ENCODE results near the gene HIRA. TPM values are rescaled to one million over a fixed set of nuclear protein-coding genes. Genes with fewer than 3 reads are reported as not detected.

Gene HIRA, protein sequence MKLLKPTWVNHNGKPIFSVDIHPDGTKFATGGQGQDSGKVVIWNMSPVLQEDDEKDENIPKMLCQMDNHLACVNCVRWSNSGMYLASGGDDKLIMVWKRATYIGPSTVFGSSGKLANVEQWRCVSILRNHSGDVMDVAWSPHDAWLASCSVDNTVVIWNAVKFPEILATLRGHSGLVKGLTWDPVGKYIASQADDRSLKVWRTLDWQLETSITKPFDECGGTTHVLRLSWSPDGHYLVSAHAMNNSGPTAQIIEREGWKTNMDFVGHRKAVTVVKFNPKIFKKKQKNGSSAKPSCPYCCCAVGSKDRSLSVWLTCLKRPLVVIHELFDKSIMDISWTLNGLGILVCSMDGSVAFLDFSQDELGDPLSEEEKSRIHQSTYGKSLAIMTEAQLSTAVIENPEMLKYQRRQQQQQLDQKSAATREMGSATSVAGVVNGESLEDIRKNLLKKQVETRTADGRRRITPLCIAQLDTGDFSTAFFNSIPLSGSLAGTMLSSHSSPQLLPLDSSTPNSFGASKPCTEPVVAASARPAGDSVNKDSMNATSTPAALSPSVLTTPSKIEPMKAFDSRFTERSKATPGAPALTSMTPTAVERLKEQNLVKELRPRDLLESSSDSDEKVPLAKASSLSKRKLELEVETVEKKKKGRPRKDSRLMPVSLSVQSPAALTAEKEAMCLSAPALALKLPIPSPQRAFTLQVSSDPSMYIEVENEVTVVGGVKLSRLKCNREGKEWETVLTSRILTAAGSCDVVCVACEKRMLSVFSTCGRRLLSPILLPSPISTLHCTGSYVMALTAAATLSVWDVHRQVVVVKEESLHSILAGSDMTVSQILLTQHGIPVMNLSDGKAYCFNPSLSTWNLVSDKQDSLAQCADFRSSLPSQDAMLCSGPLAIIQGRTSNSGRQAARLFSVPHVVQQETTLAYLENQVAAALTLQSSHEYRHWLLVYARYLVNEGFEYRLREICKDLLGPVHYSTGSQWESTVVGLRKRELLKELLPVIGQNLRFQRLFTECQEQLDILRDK
- 10 to 100 TPM in 2 of 3 donors, 1 to 10 TPM in 1; 8.2 to 17.6 (median 16.2) TPM for polyA plus RNA-seq

DNA sequence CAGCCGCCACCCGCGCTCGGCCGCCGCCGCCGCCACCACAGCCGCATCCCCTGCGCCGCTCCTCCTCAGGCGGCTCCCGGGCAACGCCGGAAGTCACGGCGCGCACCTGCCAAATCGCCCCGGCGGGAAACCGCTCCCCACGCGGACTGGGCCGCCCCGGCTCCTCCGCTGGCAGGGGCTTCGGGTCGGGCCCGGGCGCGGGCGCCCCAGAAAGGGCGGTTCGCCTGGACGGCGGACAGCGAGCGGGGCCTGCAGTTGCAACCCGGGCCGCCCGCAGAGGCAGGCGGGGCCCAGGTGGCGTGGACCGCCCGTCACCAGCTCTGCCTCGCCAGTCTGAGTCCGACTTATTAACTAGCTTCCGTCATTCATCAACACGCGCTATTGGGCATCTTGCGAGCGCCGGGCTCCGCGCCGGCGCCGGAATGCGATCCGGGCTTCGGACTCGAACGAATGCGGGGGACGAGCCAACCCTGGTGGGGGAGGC, at the start of gene HIRA:
TSS of gene HIRA (minus strand) at position 85 of the 484 bp plus-strand sequence. CDS start 257 bp downstream, outside the sequence.
- peak within 1 kb of the TSS; percentile 30 for H3K27ac ChIP-seq (ENCODE audit: low read depth, low read length)
- 0 to 1% (median 0%) methylated on average over 51 to 66 of the region's 66 CpGs for WGBS, 3 donors

DNA sequence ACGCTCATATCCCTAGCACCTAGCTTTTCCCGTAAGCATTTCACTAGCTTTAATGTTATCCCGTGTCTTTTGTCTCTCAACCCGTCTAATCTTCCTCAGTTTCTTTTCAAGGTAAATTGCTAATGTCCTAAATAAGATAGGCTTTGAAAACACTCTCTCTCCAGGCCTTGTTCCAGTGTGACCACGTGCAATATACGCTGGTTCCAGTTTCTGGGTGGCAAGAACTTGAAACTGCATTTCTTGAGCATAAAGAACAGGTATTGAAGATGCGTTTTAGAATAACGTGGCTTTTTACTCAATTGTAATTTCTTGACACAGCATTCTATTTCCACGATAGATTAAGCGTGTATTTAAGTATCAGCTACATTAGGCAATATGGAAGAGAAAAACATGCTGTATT, 49.3 kb upstream of the HIRA start:
- no peak overlapping the region for H3K27ac ChIP-seq (ENCODE audit: low read depth, low read length)
- 64 to 74% (median 66%) methylated on average over 10 of the region's 10 CpGs for WGBS, 3 donors

DNA sequence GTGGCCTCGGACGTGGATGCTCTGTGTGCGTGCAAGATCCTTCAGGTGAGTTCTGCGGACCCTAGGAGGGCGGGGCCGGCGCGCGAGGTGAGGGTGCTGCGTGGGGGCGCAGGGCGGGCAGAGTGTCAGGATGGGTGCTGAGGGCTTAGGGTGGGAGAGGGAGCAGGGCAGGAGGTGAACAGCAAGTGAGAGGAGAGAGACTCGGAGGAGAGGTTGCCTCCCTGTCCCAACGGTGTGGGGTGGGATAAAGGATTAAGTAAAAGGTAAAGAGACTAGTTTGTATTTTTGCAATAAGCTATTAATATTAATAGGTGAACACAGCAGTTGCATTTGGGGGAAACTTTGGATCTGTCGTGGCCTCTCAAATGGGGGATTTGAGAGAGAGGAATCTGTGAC, 48.6 kb upstream of the HIRA start:
- H3K27ac ChIP-seq (ENCODE audit: low read depth, low read length): no peak overlapping the region
- WGBS, 3 donors: 0 to 1% (median 1%) methylated on average over 15 of the region's 15 CpGs

DNA sequence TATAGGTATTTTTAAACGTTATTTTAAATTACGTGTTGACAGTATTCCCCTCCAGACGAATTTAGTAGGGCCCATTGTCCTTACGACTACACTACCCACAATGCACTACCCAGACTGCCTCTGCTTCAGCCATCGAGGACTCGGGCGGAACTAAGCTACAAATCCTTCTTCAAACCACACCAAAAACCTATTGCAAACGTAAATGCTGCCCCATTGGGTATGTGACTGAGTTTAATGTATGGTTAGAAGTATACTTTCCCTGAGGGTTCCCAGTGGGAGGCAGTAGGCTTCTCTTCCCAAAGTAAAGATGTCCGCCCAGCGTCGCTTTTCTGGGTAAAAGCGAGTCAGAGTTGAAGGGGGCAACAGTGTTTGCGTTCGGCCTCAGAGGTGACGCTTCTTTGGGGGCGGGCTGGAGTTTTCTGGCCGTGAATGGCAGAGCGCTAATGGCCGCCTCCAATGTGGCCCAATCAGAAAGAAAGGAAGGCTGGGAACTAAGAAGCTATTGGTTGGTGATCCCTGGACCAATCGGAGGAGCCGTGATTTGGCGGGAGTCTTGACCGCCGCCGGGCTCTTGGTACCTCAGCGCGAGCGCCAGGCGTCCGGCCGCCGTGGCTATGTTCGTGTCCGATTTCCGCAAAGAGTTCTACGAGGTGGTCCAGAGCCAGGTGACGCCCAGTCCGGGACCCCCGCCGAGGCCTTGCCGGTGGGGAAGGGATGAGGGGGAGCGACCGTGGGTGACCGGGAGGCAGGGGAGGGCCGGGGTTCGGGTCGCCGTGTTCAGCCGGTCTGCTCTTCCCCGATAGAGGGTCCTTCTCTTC, 48.0 kb upstream of the HIRA start, which contains the start of gene CDC45:
TSS of gene CDC45 (plus strand) at position 566 of the 818 bp plus-strand sequence. CDS start at position 615, 49 bp downstream.
- H3K27ac ChIP-seq (ENCODE audit: low read depth, low read length): peak within 1 kb of the TSS; percentile 98
- 0 to 1% (median 0%) methylated on average over 49 to 50 of the region's 50 CpGs for WGBS, 3 donors

DNA sequence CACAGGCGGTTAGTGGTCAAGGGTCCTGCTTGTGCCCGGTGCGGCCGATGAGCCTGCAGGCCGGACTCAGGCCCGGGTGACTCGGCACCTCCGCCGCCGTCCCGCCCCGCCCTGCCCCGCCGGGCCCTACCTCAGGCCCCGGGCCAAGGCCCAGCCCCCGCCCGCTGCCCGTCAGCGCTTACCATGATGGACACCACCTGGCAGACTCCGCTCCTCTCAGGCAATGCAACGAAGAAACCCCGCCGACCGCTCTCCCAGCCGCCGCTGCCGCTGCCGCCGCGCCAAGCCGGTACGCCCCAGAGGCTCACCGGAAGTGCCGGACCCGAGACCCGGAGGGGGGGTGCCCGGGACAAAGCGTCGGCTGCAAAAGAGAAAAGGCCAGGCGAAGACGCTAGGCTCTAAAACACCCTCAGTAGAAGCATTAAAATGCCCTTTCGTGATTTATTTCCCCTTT, 47.4 kb upstream of the HIRA start, which contains the start of gene UFD1:
TSS of gene UFD1 (minus strand) at position 293 of the 454 bp plus-strand sequence. CDS start at position 185, 108 bp downstream.
- 0 to 1% (median 0%) methylated on average over 38 to 42 of the region's 42 CpGs for WGBS, 3 donors
- H3K27ac ChIP-seq (ENCODE audit: low read depth, low read length): peak within 1 kb of the TSS; percentile 98

DNA sequence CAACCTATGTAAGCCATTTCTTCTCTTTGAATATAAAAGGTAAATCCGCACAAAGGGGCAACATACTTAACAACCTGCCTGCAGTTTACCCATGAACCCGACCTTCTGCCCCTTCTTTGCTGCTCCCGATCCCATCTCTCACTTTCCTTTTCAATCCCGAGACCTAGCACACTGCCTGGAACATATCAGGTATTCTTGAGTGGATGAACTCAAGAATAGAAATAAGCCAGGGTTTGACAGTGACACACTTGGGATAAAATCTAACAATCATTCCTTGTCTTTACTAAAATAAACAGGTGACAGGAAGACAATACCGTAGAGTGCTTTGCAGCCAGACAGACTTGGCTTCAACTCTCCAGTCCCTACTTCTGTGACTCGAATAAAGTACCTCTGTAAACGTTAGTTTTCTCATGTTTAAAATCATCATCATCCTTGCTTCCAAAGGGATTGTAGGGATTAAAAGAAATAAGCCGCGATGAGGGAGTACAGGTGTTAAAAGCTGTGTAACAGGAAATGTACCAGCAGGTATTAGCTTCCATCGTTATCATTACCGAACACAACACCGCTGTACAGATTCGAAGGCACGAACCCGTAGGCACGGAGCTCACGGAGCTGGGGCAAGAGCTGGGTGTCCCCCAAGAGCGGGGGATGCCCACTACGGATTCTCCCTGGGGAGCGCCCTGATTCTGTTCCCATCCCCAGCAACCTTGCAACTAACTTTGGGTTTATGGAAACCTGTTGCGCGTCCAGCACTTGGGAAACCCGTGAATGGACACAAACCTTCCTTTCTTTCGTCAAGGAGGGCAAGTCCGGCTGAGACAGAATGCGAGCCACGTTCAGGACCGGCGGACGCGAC, 46.7 kb upstream of the HIRA start:
- WGBS, 3 donors: 1 to 2% (median 1%) methylated on average over 30 to 31 of the region's 31 CpGs
- H3K27ac ChIP-seq (ENCODE audit: low read depth, low read length): no peak overlapping the region

DNA sequence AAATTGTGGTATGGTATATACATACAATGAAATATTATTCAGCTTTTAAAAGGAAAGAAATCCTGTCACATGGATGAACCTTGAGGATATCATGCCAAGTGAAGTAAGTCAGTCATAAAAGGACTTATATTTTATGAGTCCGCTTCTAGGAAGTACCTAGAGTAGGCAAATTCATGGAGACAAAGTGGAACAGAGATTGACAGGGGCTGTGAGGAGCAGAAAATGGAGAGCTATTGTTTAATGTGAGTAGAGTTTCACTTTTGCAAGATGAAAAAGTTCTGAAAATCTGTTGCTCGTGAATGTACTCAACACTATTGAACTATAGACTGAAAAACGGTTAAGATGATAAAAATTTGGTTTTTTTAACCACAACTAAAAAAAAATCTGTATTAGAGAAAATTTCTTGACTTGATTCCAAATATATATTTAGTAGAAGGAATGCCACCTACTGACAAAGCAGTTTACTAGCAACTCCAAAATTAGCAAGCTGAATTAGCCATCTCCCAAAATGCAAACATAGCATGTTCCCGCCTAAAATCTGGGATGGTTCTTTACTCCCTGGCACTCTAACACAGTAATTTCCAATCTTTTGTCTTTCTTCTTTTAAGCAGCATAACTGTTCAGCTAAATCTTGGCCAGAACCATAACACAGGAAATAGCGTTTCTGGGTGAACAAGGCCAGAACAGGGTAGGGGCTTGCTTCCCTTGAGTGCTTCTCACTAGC, 46.0 kb upstream of the HIRA start:
- 19 to 26% (median 22%) methylated on average over 5 of the region's 5 CpGs for WGBS, 3 donors
- no peak overlapping the region for H3K27ac ChIP-seq (ENCODE audit: low read depth, low read length)

DNA sequence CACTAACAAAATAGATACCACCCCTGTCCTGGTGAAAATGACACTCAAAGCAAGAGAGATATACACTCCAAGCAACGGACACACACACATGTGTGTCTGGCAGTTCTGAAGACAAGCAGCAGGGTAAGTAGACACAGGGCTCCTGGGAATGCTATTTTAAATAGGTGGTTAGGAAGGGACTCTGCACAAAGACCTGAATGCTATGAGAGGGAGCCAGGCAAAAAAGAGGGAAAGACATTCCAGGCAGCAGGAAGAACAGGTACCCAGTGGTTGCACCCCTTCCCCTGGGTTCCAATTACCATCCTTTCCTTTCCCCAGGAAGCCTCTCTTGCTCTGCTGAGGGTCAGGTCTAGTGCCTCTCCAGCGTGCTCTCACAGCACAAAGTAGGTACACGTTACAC, 44.5 kb upstream of the HIRA start:
- H3K27ac ChIP-seq (ENCODE audit: low read depth, low read length): no peak overlapping the region
- 73 to 77% (median 74%) methylated on average over 3 of the region's 3 CpGs for WGBS, 3 donors

DNA sequence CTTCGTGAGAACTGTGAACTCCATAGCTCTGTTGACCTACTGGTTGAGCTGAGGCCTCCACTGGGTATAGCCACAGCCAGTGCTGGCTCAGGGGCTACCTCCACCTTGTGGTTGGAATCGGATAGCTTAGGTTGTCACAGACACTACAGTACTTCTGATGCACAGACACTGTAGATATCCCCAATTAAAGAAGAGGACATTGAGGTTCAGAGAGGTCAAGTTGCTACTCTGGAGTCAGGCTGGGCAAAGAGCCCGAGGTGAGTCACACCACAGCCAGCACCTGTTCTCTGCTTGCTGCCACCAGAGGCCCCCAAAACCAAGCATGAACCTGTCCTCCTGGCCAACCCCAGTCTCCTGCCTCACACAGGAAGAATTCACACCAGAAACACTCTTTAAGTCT, 42.0 kb upstream of the HIRA start:
- 74 to 89% (median 82%) methylated on average over 3 of the region's 3 CpGs for WGBS, 3 donors
- H3K27ac ChIP-seq (ENCODE audit: low read depth, low read length): no peak overlapping the region

DNA sequence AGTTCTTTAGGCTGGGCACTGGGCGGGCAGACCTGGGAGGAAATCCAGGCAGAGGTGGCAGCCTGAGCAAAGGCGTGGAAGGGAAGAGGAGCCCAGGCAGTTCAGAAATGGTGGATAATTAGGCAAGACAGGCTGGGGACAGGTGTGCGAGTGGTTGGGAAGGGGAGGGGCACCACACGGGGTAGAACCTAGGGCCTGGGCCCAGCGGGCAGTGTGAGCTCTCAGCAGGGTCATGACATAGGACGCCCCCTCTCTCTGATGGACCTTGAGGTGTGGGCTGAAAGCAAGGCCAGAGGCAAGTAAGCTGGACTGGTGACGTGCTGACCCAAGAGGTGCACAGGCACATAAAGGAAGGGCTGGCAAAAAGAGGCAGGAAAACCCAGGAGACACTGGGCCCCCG, 40.7 kb upstream of the HIRA start:
- 90 to 95% (median 91%) methylated on average over 8 of the region's 8 CpGs for WGBS, 3 donors
- H3K27ac ChIP-seq (ENCODE audit: low read depth, low read length): no peak overlapping the region

DNA sequence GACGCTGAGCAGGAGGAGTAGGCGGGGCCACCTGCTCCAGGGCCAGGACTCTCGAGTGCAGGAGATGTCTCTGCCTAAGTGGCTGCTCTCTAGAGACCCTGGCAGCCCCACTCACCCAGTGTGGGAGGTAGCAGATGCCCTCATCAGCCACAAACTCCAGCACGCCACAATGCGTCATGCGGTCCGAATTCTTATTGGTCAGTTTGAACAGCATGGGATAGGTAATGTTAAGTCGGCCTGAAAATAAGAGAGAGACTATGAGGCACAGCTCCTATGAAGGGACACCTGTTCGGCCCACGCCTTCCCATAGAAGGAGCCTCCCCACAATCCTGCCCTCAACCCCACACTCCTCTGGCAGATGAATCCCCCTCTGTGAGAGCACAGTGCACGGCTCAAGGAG, 40.0 kb upstream of the HIRA start:
- 89 to 94% (median 93%) methylated on average over 11 of the region's 11 CpGs for WGBS, 3 donors
- no peak overlapping the region for H3K27ac ChIP-seq (ENCODE audit: low read depth, low read length)

DNA sequence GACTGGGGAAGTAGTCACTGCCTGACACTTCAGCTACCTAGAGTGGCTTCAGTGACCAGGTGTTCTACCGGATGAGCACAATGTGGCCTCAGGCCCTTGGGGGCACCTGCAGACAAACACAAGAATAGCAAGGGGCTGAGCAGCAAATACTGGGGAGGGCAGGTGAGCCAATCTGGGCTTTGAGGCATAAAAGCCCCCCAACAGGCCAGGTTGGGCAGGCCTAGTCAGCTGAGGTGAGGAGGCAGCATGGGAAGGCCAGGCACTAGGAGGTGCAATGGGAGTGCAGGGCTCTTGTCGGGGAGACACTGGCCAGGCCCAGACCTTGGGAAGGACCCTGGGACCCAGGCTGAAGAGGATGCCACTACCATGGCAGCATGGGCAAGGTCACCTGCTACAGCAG, 38.5 kb upstream of the HIRA start:
- no peak overlapping the region for H3K27ac ChIP-seq (ENCODE audit: low read depth, low read length)
- 97 to 100% (median 97%) methylated on average over 2 of the region's 2 CpGs for whole genome bisulfite sequencing, 3 donors

DNA sequence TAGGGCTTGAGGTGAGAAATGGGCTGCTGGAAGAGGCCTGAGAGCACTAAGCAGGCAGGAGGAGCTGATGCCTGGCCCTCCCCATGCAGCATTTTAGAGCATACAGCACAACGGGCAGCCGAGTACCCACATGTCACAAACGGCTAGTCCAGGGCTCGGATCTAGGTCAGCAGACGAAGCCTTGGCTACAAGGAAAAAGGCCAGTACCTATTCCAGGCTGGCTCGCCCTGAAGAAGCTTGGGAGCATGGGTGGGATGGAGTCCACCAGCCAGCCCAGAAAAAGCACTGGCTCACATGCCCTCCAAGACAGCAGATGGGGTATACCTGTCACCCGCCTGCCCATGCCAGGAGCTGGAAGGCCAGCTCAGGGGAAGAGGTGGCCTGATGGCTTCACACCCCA, 37.9 kb upstream of the HIRA start:
- no peak overlapping the region for H3K27ac ChIP-seq (ENCODE audit: low read depth, low read length)
- WGBS, 3 donors: 92 to 98% (median 95%) methylated on average over 7 of the region's 7 CpGs

DNA sequence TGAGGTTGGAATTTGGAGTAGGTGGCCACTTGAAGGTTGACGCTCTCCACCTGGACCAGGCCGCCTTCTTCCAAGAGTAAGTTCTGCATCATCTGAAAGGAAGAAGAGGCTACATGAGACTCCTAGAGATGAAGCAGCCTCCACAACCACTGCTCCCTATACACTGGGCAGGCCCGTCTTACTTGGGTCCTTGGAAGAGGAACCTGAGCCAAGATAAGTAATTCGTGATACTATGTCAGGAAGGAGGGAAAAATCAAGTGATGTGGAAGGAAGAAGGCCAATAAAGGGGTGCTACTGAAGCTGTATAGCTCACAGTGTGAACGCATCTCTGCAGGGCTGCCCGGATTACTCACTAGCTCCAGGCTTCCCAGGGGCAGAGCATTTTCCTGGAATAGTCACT, 36.4 kb upstream of the HIRA start:
- WGBS, 3 donors: 91 to 95% (median 94%) methylated on average over 6 of the region's 6 CpGs
- no peak overlapping the region for H3K27ac ChIP-seq (ENCODE audit: low read depth, low read length)

DNA sequence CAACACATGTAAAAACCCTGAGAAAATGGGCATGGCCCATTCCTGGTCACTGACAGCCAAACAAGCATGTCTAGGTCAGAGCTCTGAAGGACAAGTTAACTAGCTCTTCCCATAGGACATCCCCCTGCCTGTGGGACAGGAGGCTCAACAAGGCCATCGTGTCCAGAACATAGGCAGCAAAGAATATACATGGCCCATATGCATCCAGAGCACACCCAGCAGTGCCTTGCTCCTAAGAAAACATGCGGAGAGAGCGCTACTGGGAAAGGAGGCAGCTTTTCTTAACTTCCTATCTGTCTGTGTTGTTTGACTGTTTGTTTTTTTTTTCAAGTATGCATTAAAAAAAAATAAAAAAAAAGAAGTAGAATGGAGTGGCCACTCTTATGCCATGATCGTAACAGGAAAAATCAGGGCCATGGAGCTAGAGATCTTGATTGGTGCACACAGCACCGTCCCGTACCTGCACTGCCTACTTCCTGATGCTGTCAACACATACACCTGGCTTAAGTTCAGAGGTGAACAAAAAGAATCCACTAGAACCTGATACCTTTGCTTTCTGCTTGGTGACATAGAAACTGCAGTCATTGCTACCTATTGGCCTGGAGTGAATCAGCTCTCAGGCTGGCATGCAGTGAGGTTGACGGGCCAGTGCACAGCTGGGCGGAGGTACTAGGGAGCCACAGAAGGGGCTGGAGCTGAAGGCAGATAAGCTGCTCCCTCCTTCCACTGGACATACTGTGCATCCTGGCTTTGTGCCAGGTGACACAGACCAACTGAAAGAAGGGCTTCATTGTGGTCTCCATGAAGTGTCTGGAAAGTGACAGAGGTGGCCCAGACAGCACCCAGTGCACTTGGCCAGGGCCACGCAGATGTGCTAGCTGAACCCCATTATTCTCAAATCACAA, 35.6 kb upstream of the HIRA start:
- no peak overlapping the region for H3K27ac ChIP-seq (ENCODE audit: low read depth, low read length)
- WGBS, 3 donors: 93 to 96% (median 94%) methylated on average over 9 of the region's 9 CpGs

All from adipose tissue (tissue), 3 donors.